Adrenal gland (tissue), 12 donors: ENCODE results near the gene MOSPD3. TPM values are rescaled to one million over a fixed set of nuclear protein-coding genes. Genes with fewer than 3 reads are reported as not detected.
A peak's percentile ranks its signal among the peaks of the same experiment; 100 is the strongest.

Experiments
- DNase-seq, 7 donors: peaks; one replicate each; pipeline ENCODE4 v3.0.0-alpha.2; 2019 to 2020
- H3K27ac ChIP-seq, 5 donors: fragments of 200-600 bp; sonication (generic) in 4 of 5; 1 replicate in 3 of 5; 2 replicates in 2 of 5; pipeline versions ENCODE4 v1.5.1 to v1.8.0; 2016 to 2020; ENCODE audit warnings: mild to moderate bottlenecking in 1 of 5
- H3K27me3 ChIP-seq: fragments of 200-600 bp; 2 replicates; pipeline ENCODE4 v1.8.0; 2021
- H3K36me3 ChIP-seq, 2 donors: fragments of 200-600 bp; replicated peaks in 1 of 2; 1 replicate in 1 of 2; 2 replicates in 1 of 2; pipeline versions ENCODE4 v1.5.1 to v1.8.0; 2018 to 2022
- H3K4me1 ChIP-seq, 2 donors: fragments of 200-600 bp; replicated peaks in 1 of 2; 1 replicate in 1 of 2; 2 replicates in 1 of 2; pipeline versions ENCODE4 v1.5.1 to v1.8.0; 2018 to 2021
- H3K4me3 ChIP-seq, 4 donors: fragments of 200-600 bp; sonication (generic) in 3 of 4; one replicate each; pipeline ENCODE4 v1.5.1; 2016 to 2018
- H3K9me3 ChIP-seq, 3 donors: fragments of 200-600 bp; sonication (generic) in 1 of 3; replicated peaks in 1 of 3; 1 replicate in 2 of 3; 2 replicates in 1 of 3; pipeline versions ENCODE4 v1.5.1 to v1.8.0; 2016 to 2021
- CTCF ChIP-seq, 6 experiments: fragments of 450-650 bp in 4 of 6; fragments of 200-600 bp in 2 of 6; sonication (generic) in 1 of 6; IDR thresholded peaks; 1 replicate in 5 of 6; 2 replicates in 1 of 6; pipeline versions ENCODE4 v1.5.1 to v1.8.0; 2016 to 2021; ENCODE audit warnings: antibody characterized with exemption in 6 of 6, mild to moderate bottlenecking in 2 of 6, moderate library complexity in 1 of 6
- POLR2A ChIP-seq, 2 donors: fragments of 450-650 bp; IDR thresholded peaks; one replicate each; pipeline ENCODE4 v1.6.1; 2017; ENCODE audit warnings: antibody characterized with exemption in 2 of 2, mild to moderate bottlenecking in 2 of 2, moderate library complexity in 1 of 2
- WGBS, 4 donors: extraction: QIAGEN DNeasy Blood & Tissue Kit in 2 of 4; methylation state at CpG; one replicate each; pipeline versions ENCODE4 v1.1.5 to v1.1.7; 2013 to 2017; 5-methylcytosine and 5-hydroxymethylcytosine counted together
- intact Hi-C, 2 donors: fragments of 100-400 bp; cut with DNase I; formaldehyde crosslinking; loops; one replicate each; pipeline versions ENCODE4 v1.14.1 to v1.15.0; 2022 to 2023
- polyA plus RNA-seq, 3 donors: library from polyadenylated mRNA; stranded (reverse); fragments of 200-250 nt in 2 of 3; fragments of 350-450 nt in 1 of 3; fragmentation: Illumina TruSeq in 1 of 3; extraction: RNeasy Lipid Tissue Mini Kit (QIAGEN cat#74804) in 1 of 3; gene quantifications; one replicate each; pipeline ENCODE4 v1.2.3, GENCODE V29; 2013 to 2014
- total RNA-seq, 9 donors: library from RNA; depleted of rRNA in 4 of 9; stranded (reverse); fragments of >200 nt in 4 of 9; fragments of 120-200 nt in 1 of 9; fragmentation: NEBNext Ultra II Directional in 1 of 9; extraction: Animal tissue kit (Norgen Biotek cat#: 25700) in 1 of 9; gene quantifications; one replicate each; pipeline versions ENCODE4 v1.1.0 to v1.2.4, GENCODE V29; 2013 to 2023
- donor health status: healthy with polysubstance abuse.
- donor health status: Bipolar disorder and iron deficiency.
- donor health status: DM: yes; HTN: yes; CAD: no.
- donor health status: DM: no; HTN: no; CAD: no.
- donor health status: DM: no; HTN: no; CAD: no.
- donor health status: DM: yes; HTN: yes; CAD: no.

Gene MOSPD3
- total and polyA plus RNA-seq, 12 donors: 14.0 to 54.5 (median 34.7) TPM

- TF ChIP-seq POLR2A (IDR thresholded peaks at IDR 0.05) (no peak), CTCF (IDR thresholded peaks at IDR 0.05) (no peak)
- no peaks in the 10 kb centered on the region for H3K27me3 ChIP-seq
- intact Hi-C loops: loop anchor here in 1 of 2 donors (5.0 kb wide), 1 partner anchor 97 kb away; no protein-coding TSS in a partner anchor
Measured at GRCh38 chr7:100580466-100581283, 31.7 kb upstream of the MOSPD3 start.

GRCh38 chr7:100582041-100582579 lies 30.2 kb upstream of the MOSPD3 start:
- peak in 3 of 7 donors; percentile 37 to 55 (median 42) for DNase-seq
- intact Hi-C loops: loop anchor here in 1 of 2 donors (5.0 kb wide), 1 partner anchor 95 kb away; no protein-coding TSS in a partner anchor

More at GRCh38 chr7:100580466-100581283, 31.7 kb upstream of the MOSPD3 start:
- Histone ChIP-seq H3K4me3 (no peak overlapping the region), H3K4me1 (peaks cover 21 to 30% of the 10 kb centered on the region in 2 donors), H3K9me3 (no peaks in the 10 kb centered on the region), H3K36me3 (peaks cover 0 to 63% of the 10 kb centered on the region in 2 donors), H3K27ac (no peak overlapping the region)
- peak in 1 of 7 donors; percentile 52 for DNase-seq
- 73 to 82% (median 80%) methylated on average over 8 to 11 of the region's 11 CpGs for WGBS, 4 donors

GRCh38 chr7:100582650-100583049 lies 29.7 kb upstream of the MOSPD3 start:
- TF ChIP-seq CTCF (IDR thresholded peaks at IDR 0.05) (no peak), POLR2A (IDR thresholded peaks at IDR 0.05) (no peak)
- peak in 1 of 7 donors; percentile 49 for DNase-seq
- Histone ChIP-seq H3K9me3 (no peaks in the 10 kb centered on the region), H3K36me3 (peaks cover 0 to 44% of the 10 kb centered on the region in 2 donors), H3K4me1 (peaks cover 21 to 30% of the 10 kb centered on the region in 2 donors), H3K27me3 (no peaks in the 10 kb centered on the region), H3K4me3 (no peak overlapping the region), H3K27ac (peak overlapping the region in 2 of 5 donors; percentile 94 to 99)
- intact Hi-C loops: loop anchor here in 1 of 2 donors (5.0 kb wide), 1 partner anchor 95 kb away; no protein-coding TSS in a partner anchor
- WGBS, 4 donors: 54 to 68% (median 65%) methylated on average over 7 to 11 of the region's 11 CpGs

More at GRCh38 chr7:100582041-100582579, 30.2 kb upstream of the MOSPD3 start:
- Histone ChIP-seq H3K36me3 (peaks cover 0 to 49% of the 10 kb centered on the region in 2 donors), H3K27me3 (no peaks in the 10 kb centered on the region), H3K4me3 (no peak overlapping the region), H3K9me3 (no peaks in the 10 kb centered on the region), H3K27ac (peak overlapping the region in 2 of 5 donors; percentile 94 to 99), H3K4me1 (peaks cover 21 to 30% of the 10 kb centered on the region in 2 donors)
- TF ChIP-seq CTCF (IDR thresholded peaks at IDR 0.05) (no peak), POLR2A (IDR thresholded peaks at IDR 0.05) (no peak)
- WGBS, 4 donors: 38 to 86% (median 78%) methylated on average over 10 to 20 of the region's 20 CpGs
